Left lung (tissue), 10 donors: ENCODE measurements around the gene SLX4. TPM values are rescaled to one million over a fixed set of nuclear protein-coding genes. Genes with fewer than 3 reads are reported as not detected.

Experiments
- ATAC-seq: fragments of 200-7000 bp; cut with Tn5 transposase; one replicate; pipeline ENCODE4 v1.9.1; 2020; ENCODE audit warnings: moderate library complexity
- DNase-seq, 4 donors: peaks; one replicate each; pipeline ENCODE4 v3.0.0-alpha.2; 2013 to 2020
- H3K27ac ChIP-seq, 2 donors: fragments of 200-600 bp; sonication (generic) in 1 of 2; one replicate each; pipeline versions ENCODE4 v1.5.0 to v1.8.0; 2020 to 2021
- H3K27me3 ChIP-seq, 2 donors: fragments of 200-600 bp; sonication (generic) in 1 of 2; one replicate each; pipeline versions ENCODE4 v1.5.0 to v1.8.0; 2020 to 2021
- H3K36me3 ChIP-seq, 2 donors: fragments of 200-600 bp; sonication (generic) in 1 of 2; one replicate each; pipeline versions ENCODE4 v1.5.0 to v1.8.0; 2020 to 2021
- H3K4me1 ChIP-seq, 2 donors: fragments of 200-600 bp; one replicate each; pipeline ENCODE4 v1.8.0; 2021
- H3K4me3 ChIP-seq, 2 donors: fragments of 200-600 bp; sonication (generic) in 1 of 2; one replicate each; pipeline versions ENCODE4 v1.5.0 to v1.8.0; 2020 to 2021; ENCODE audit warnings: mild to moderate bottlenecking in 1 of 2
- H3K9me3 ChIP-seq, 2 donors: fragments of 200-600 bp; sonication (generic) in 1 of 2; one replicate each; pipeline versions ENCODE4 v1.5.0 to v1.8.0; 2020 to 2021
- intact Hi-C, 2 donors: fragments of 100-400 bp; cut with DNase I; formaldehyde crosslinking; loops; one replicate each; pipeline versions ENCODE4 v1.11.2 to v1.14.2; 2022
- polyA plus RNA-seq, 6 donors: library from polyadenylated mRNA; unstranded; fragments of 120-200 nt; gene quantifications; one replicate each; pipeline ENCODE4 v1.2.1, GENCODE V29; 2013; ENCODE audit not compliant: insufficient read length in 6 of 6
- total RNA-seq, 2 donors: library from RNA; stranded (reverse); fragmentation: NEBNext Ultra II Directional; extraction: Animal tissue kit (Norgen Biotek cat#: 25700); gene quantifications; one replicate each; pipeline ENCODE4 v1.2.1, GENCODE V29; 2021
- TF ChIP-seq, protein P1 (sequence below), 2 donors: fragments of 200-600 bp; sonication (generic) in 1 of 2; IDR thresholded peaks; one replicate each; pipeline versions ENCODE4 v1.5.0 to v1.8.0; 2021; ENCODE audit warnings: antibody characterized with exemption in 2 of 2
- donor health status: DM: no; HTN: yes; CAD: no.
- donor health status: DM: no; HTN: no; CAD: no.

The SLX4 gene
- total and polyA plus RNA-seq, 8 donors, result 6.7 to 8.1 (median 7.1) TPM

DNA sequence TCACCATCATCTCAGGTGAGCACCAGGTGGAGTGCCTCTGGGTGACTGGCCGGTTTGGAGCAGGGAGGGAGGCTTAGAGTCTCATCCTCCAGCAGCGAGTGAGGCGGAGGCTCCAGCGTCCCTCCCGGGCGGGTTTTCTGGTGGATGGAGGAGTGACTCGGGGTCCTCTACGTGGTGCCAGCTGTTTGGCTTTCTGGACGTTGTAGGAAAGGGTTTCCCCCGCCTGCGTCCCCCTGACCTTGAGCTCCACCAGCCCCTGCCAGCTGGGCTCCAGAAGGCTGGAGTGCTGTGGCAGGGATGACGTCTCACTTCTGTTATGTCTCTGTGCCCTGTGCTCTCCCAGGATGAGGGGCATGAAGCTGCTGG, 43.6 kb upstream of the SLX4 start:
- Histone ChIP-seq H3K4me3 (no peak overlapping the region), H3K9me3 (no peaks in the 10 kb centered on the region), H3K4me1 (no peaks in the 10 kb centered on the region), H3K27me3 (no peaks in the 10 kb centered on the region), H3K27ac (no peak overlapping the region), H3K36me3 (peaks cover 0 to 78% of the 10 kb centered on the region in 2 donors)
- TF ChIP-seq, protein P1, sequence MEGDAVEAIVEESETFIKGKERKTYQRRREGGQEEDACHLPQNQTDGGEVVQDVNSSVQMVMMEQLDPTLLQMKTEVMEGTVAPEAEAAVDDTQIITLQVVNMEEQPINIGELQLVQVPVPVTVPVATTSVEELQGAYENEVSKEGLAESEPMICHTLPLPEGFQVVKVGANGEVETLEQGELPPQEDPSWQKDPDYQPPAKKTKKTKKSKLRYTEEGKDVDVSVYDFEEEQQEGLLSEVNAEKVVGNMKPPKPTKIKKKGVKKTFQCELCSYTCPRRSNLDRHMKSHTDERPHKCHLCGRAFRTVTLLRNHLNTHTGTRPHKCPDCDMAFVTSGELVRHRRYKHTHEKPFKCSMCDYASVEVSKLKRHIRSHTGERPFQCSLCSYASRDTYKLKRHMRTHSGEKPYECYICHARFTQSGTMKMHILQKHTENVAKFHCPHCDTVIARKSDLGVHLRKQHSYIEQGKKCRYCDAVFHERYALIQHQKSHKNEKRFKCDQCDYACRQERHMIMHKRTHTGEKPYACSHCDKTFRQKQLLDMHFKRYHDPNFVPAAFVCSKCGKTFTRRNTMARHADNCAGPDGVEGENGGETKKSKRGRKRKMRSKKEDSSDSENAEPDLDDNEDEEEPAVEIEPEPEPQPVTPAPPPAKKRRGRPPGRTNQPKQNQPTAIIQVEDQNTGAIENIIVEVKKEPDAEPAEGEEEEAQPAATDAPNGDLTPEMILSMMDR (IDR thresholded peaks at IDR 0.05), result no peak
- intact Hi-C loops, result no loop called here
- DNase-seq (peak in 2 of 4 donors; percentile 24 to 65), ATAC-seq (no peak)

DNA sequence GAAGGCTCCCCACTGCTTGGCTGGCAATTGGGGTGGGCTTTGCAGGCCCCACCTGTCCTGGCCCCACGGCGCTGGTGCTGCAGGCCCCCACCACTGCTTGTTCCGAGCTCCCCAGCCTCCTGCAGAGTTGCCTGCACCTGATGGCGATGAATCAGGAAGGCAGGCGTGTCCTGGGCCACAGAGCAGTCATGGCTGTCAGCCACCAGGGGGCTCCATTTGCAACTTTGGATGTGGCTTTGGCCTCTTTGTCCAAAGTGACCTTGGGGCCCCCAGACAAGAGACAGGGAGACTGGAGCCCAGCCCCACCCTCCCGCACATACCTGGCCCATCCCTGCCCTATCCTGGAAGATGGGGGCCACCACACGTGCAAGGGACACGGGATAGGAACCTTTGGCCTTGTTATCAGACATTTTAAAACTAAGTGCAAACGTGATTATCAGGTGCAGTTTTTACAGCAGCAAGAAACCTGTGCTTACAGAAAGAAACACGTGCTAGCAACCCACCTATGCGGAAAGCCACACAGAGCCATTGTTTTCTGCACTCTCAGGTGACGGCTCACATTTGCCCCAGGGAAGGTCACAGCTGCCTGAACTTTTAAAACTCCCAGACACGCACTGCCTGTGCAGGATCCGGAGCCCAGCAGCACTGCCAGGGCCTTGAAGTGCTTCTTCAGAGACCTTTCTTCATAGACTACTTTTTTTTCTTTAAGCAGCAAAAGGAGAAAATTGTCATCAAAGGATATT, 43.0 kb upstream of the SLX4 start, which contains the start of gene DNASE1:
DNASE1 (plus strand) TSS at position 443 of the 743 bp plus-strand sequence. CDS start 683 bp downstream, outside the sequence.
- H3K36me3 ChIP-seq, result peaks cover 0 to 72% of the 10 kb centered on the region in 2 donors
- H3K4me3 ChIP-seq, result no peak within 1 kb of the TSS
- H3K27me3 ChIP-seq, result no peaks in the 10 kb centered on the region
- DNase-seq, result peak in 3 of 4 donors; percentile 37 to 81 (median 50)
- H3K27ac ChIP-seq, result no peak within 1 kb of the TSS
- no peaks in the 10 kb centered on the region for H3K4me1 ChIP-seq
- no peaks in the 10 kb centered on the region for H3K9me3 ChIP-seq
- intact Hi-C loops, result no loop called here
- TF ChIP-seq, protein P1 (IDR thresholded peaks at IDR 0.05), result peak; percentile 61 to 74
- peak; percentile 68 for ATAC-seq

DNA sequence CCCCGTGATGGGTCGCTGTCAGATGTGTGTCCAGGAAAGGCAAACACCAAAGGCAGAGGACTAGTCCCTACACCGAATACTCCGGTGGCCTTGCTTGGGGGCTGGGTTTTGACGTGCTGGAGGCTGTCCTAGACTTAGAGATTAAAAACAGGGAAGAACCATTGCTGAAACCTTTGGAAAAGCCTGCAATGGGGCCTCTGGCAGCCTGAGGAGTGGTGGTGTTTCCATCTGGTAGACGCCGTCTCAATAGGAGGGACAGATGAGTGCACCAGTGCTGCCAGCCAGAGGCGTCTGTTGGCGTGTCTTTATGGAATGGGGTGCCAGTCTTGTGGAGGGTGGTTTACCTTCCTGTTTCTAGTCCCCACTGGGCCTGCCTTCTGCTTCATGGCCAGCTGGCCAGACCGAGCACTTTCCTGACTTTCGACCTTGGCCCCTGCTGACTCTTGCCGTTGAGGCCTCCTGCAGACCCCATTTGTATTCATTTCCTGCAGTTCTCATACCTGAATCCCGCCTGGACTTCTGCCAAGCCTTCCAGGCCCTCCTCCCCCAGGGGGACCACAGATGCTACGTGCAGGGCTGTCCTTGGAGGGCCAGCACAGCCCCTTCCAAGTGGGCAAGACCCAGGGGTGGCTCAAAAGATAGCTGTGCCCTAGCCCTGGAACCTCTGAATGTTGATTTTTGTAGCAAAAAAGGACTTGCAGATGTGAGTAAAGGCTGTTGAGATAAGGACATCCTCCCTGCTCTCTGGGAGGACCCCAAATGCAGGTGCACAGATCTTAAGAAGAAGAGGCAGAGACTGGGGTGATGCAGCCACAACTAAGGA, 41.2 kb upstream of the SLX4 start:
- H3K4me1 ChIP-seq, result no peaks in the 10 kb centered on the region
- intact Hi-C loops, result no loop called here
- peak in 2 of 4 donors; percentile 21 for DNase-seq
- H3K4me3 ChIP-seq, result no peak overlapping the region
- H3K9me3 ChIP-seq, result no peaks in the 10 kb centered on the region
- no peak for ATAC-seq
- TF ChIP-seq, protein P1 (IDR thresholded peaks at IDR 0.05), result no peak
- H3K27me3 ChIP-seq, result no peaks in the 10 kb centered on the region
- H3K36me3 ChIP-seq, result peaks cover 0 to 53% of the 10 kb centered on the region in 2 donors
- H3K27ac ChIP-seq, result no peak overlapping the region

DNA sequence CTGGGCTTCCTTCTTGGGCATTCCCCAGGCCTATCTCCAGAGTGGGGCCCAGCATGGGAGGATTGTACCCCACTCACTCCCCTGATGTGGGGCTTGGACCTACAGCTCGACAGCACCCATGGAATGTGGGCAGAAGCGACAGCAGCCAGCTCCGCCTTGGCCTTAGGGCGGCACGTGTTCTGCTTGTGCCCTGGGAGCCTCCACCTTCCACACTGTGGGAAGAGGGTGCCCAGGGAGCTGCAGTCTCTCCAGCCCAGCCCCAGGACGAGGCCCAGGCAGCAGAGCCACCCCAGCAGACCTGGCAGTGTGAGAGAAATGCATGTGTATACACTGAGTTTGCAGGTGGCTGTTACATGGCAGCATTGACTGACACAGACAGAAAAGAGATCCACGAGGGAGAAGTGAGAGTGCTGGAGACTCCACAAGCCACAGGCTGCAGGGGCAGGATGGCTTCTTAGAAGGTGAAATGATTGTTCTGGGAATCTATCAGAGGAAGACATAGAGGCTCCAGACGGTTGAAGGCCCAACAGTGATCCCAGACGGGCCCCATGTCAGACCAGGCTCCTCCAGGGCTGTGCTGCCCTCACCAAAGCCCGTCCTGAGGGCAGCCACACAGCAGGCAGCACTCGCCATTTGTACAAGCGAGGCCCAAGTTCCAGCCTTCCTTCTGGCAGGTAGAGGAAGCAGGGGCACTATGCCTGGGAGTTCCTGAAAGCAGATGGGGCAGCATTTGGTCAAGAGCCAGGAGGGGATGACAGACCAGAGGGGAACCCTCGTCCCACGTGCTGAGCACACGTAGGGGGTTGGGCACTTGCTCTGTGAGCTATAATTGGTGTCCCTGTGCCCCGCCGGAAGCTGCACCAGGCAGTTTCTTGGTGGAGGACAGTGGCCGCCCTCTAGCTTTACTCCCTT, 40.3 kb upstream of the SLX4 start:
- intact Hi-C loops, result no loop called here
- TF ChIP-seq, protein P1 (IDR thresholded peaks at IDR 0.05), result no peak
- no peaks in the 10 kb centered on the region for H3K4me1 ChIP-seq
- DNase-seq, result peak in 1 of 4 donors; percentile 58
- no peaks in the 10 kb centered on the region for H3K27me3 ChIP-seq
- peaks cover 0 to 45% of the 10 kb centered on the region in 2 donors for H3K36me3 ChIP-seq
- no peak overlapping the region for H3K27ac ChIP-seq
- H3K4me3 ChIP-seq, result no peak overlapping the region
- no peak for ATAC-seq
- no peaks in the 10 kb centered on the region for H3K9me3 ChIP-seq
